Activated gamma-delta T cell treated with Interleukin-2 at 50 U/mL for 16 hours (primary cell): ENCODE data around the gene FSIP1.

Experiments
- DNase-seq: peaks from one replicate; pipeline ENCODE4 v3.0.0-alpha.2; 2020

The FSIP1 gene

GRCh38 chr15:39792025-39792843, 9.6 kb upstream of the FSIP1 start:
- DNase-seq: no peak

GRCh38 chr15:39789736-39790135, 7.1 kb upstream of the FSIP1 start:
- no peak for DNase-seq

GRCh38 chr15:39788800-39789565, 6.3 kb upstream of the FSIP1 start:
- no peak for DNase-seq

- DNase-seq: no peak
Measured at GRCh38 chr15:39788108-39788507, 5.5 kb upstream of the FSIP1 start.

GRCh38 chr15:39787479-39787878, 4.8 kb upstream of the FSIP1 start:
- no peak for DNase-seq

- no peak for DNase-seq
Measured at GRCh38 chr15:39786447-39787056, 3.9 kb upstream of the FSIP1 start.

- DNase-seq: no peak
Measured at GRCh38 chr15:39785841-39786240, 3.2 kb upstream of the FSIP1 start.

- no peak for DNase-seq
Measured at GRCh38 chr15:39785139-39785538, 2.5 kb upstream of the FSIP1 start.

- no peak for DNase-seq
Measured at GRCh38 chr15:39784638-39785037, 2.0 kb upstream of the FSIP1 start.

- no peak for DNase-seq
Measured at GRCh38 chr15:39784125-39784524, 1.5 kb upstream of the FSIP1 start.

- no peak for DNase-seq
Measured at GRCh38 chr15:39783244-39783820, 691 bp upstream of the FSIP1 start.

GRCh38 chr15:39781967-39782302, 706 bp downstream of the FSIP1 start:
- no peak for DNase-seq

GRCh38 chr15:39781147-39781966, 1.3 kb downstream of the FSIP1 start:
- no peak for DNase-seq

- no peak for DNase-seq
Measured at GRCh38 chr15:39778021-39778420, 4.6 kb downstream of the FSIP1 start.

GRCh38 chr15:39777496-39777895, 5.1 kb downstream of the FSIP1 start:
- DNase-seq: no peak

GRCh38 chr15:39776068-39776467, 6.6 kb downstream of the FSIP1 start:
- no peak for DNase-seq

- DNase-seq: peak; percentile 37
Measured at GRCh38 chr15:39774688-39775267, 7.9 kb downstream of the FSIP1 start.

- DNase-seq: no peak
Measured at GRCh38 chr15:39770748-39771689, 11.6 kb downstream of the FSIP1 start.

- no peak for DNase-seq
Measured at GRCh38 chr15:39767921-39768320, 14.7 kb downstream of the FSIP1 start.

- DNase-seq: no peak
Measured at GRCh38 chr15:39761006-39761405, 21.6 kb downstream of the FSIP1 start.
